H1 (cell line): ENCODE data around the gene AOPEP.

Source experiments
- ASH2L ChIP-seq: fragments of 200-600, 300-600 bp; sonication (generic); IDR thresholded peaks from one replicate; pipeline ENCODE4 v1.7.1; 2017; ENCODE audit warnings: low read length
- CTCF ChIP-seq, 3 experiments: IDR thresholded peaks; 1 replicate in 2 of 3; 2 replicates in 1 of 3; pipeline versions ENCODE4 v1.5.1 to v1.6.1; 2011; ENCODE audit warnings: low read length in 3 of 3, mild to moderate bottlenecking in 3 of 3, inconsistent platforms in 2 of 3, low read depth in 1 of 3, moderate library complexity in 1 of 3; ENCODE audit not compliant: insufficient read depth in 1 of 3; ENCODE audit errors: control extremely low read depth in 1 of 3
- EZH2 ChIP-seq: fragments of 200-600 bp; sonication (generic); IDR thresholded peaks from 2 replicates; pipeline ENCODE4 v1.7.1; 2012; ENCODE audit warnings: low read depth, mild to moderate bottlenecking, moderate library complexity, low read length, inconsistent platforms; ENCODE audit not compliant: severe bottlenecking
- POLR2A ChIP-seq, 2 experiments: IDR thresholded peaks; 1 replicate in 1 of 2; 2 replicates in 1 of 2; pipeline ENCODE4 v1.6.1; 2011; ENCODE audit warnings: low read depth in 2 of 2, low read length in 2 of 2, mild to moderate bottlenecking in 2 of 2; ENCODE audit errors: control extremely low read depth in 1 of 2
- POLR2AphosphoS5 ChIP-seq: IDR thresholded peaks from 2 replicates; pipeline ENCODE4 v1.6.1; 2011; ENCODE audit warnings: low read depth, low read length
- SIX5 ChIP-seq: IDR thresholded peaks from 2 replicates; pipeline ENCODE4 v1.6.1; 2011; ENCODE audit warnings: mild to moderate bottlenecking, low read depth, low read length
- TAF1 ChIP-seq: IDR thresholded peaks from 2 replicates; pipeline ENCODE4 v1.6.1; 2011; ENCODE audit warnings: mild to moderate bottlenecking, low read depth, low read length
- USF2 ChIP-seq: IDR thresholded peaks from 2 replicates; pipeline ENCODE4 v1.6.1; 2011; ENCODE audit warnings: low read length, improper control_type of control experiment
- ZNF274 ChIP-seq: IDR thresholded peaks from 2 replicates; pipeline ENCODE4 v1.7.0; 2012; ENCODE audit warnings: low read length, borderline replicate concordance; ENCODE audit errors: extremely low read depth

- no peak for TF ChIP-seq SIX5
- no peak for TF ChIP-seq USF2
- no peak for TF ChIP-seq CTCF (IDR thresholded peaks at IDR 0.05; ENCODE audit: control extremely low read depth in 1 of 3, insufficient read depth in 1 of 3, low read depth in 1 of 3, low read length in 3 of 3)
- no peak for TF ChIP-seq TAF1
- no peak for TF ChIP-seq POLR2A (IDR thresholded peaks at IDR 0.05; ENCODE audit: control extremely low read depth in 1 of 2, low read depth in 2 of 2, low read length in 2 of 2)
- no peak for TF ChIP-seq ZNF274
- no peak for TF ChIP-seq POLR2AphosphoS5
- TF ChIP-seq EZH2: no peak
- TF ChIP-seq ASH2L: no peak
Observed at GRCh38 chr9:94906181-94906580, 179.7 kb downstream of the AOPEP start.
